HepG2 (cell line): ENCODE results near the gene BABAM1. TPM values are rescaled to one million over a fixed set of nuclear protein-coding genes. Genes with fewer than 3 reads are reported as not detected.

Experiments
- EEA1 ChIP-seq: sonication (generic); formaldehyde crosslinking; IDR thresholded peaks from 2 replicates; pipeline ENCODE4 v1.5.1; 2020; ENCODE audit warnings: mild to moderate bottlenecking, missing genetic modification reagents, borderline replicate concordance
- KIAA2018 ChIP-seq: sonication (generic); formaldehyde crosslinking; IDR thresholded peaks from 2 replicates; pipeline ENCODE4 v1.5.0; 2020; ENCODE audit warnings: mild to moderate bottlenecking, missing genetic modification reagents, borderline replicate concordance
- KMT2A ChIP-seq: sonication (generic); formaldehyde crosslinking; IDR thresholded peaks from 2 replicates; pipeline ENCODE4 v1.4.0; 2020; ENCODE audit warnings: missing genetic modification reagents
- NCOA1 ChIP-seq: sonication (generic); formaldehyde crosslinking; IDR thresholded peaks from 2 replicates; pipeline ENCODE4 v1.9.0; 2021; ENCODE audit warnings: missing genetic modification reagents
- PTBP1 ChIP-seq: fragments of 200-400 bp; formaldehyde crosslinking; IDR thresholded peaks from 2 replicates; pipeline ENCODE4 v1.6.1; 2018; ENCODE audit warnings: low read length, low read depth; ENCODE audit not compliant: poor library complexity, severe bottlenecking
- SCMH1 ChIP-seq: sonication (generic); formaldehyde crosslinking; IDR thresholded peaks from 2 replicates; pipeline ENCODE4 v1.9.0; 2021; ENCODE audit warnings: missing genetic modification reagents, mild to moderate bottlenecking, borderline replicate concordance
- SMAD3 ChIP-seq: sonication (generic); formaldehyde crosslinking; IDR thresholded peaks from 2 replicates; pipeline ENCODE4 v1.4.0; 2020; ENCODE audit warnings: missing genetic modification reagents
- SMARCC2 ChIP-seq: fragments of 450-650 bp; IDR thresholded peaks from 2 replicates; pipeline ENCODE4 v1.6.1; 2017; ENCODE audit warnings: antibody characterized with exemption, mild to moderate bottlenecking
- U2AF1 ChIP-seq: fragments of 200-400 bp; formaldehyde crosslinking; optimal IDR thresholded peaks from 2 replicates; pipeline ENCODE3; 2017; ENCODE audit warnings: mild to moderate bottlenecking, low read depth, low read length
- ZEB1 ChIP-seq: IDR thresholded peaks from 2 replicates; pipeline ENCODE4 v1.6.1; 2012; ENCODE audit warnings: mild to moderate bottlenecking, low read depth, inconsistent platforms; ENCODE audit not compliant: insufficient replicate concordance
- ZNF180 ChIP-seq: sonication (generic); formaldehyde crosslinking; IDR thresholded peaks from 2 replicates; pipeline ENCODE4 v1.4.0; 2020; ENCODE audit warnings: low read depth, missing genetic modification reagents, borderline replicate concordance
- ZNF660 ChIP-seq: sonication (generic); formaldehyde crosslinking; IDR thresholded peaks from 2 replicates; pipeline ENCODE4 v1.5.1; 2020; ENCODE audit warnings: mild to moderate bottlenecking, low read depth, missing genetic modification reagents, borderline replicate concordance
- ZNF772 ChIP-seq: sonication (generic); formaldehyde crosslinking; IDR thresholded peaks from 2 replicates; pipeline ENCODE4 v1.5.0; 2020; ENCODE audit warnings: mild to moderate bottlenecking, missing genetic modification reagents
- ZNF879 ChIP-seq: sonication (generic); formaldehyde crosslinking; IDR thresholded peaks from 2 replicates; pipeline ENCODE4 v1.8.1; 2023; ENCODE audit warnings: missing genetic modification reagents
- polyA plus RNA-seq, 8 experiments: library from polyadenylated mRNA; depleted of rRNA in 3 of 8; stranded (reverse) in 7 of 8; unstranded in 1 of 8; fragments of >200 nt; fragmentation: Illumina TruSeq in 4 of 8; extraction: Trizol in 4 of 8; gene quantifications; 2 replicates each; pipeline versions ENCODE4 v1.2.1 to v1.2.3, GENCODE V29; 2011 to 2016; ENCODE audit warnings: low read depth in 4 of 8, missing spikeins in 1 of 8, mixed read lengths in 1 of 8; ENCODE audit not compliant: insufficient read depth in 1 of 8
- total RNA-seq, 5 experiments: library from RNA; depleted of rRNA; stranded (reverse); fragments of >200 nt; fragmentation: Illumina TruSeq; extraction: Trizol; gene quantifications; 2 replicates each; pipeline ENCODE4 v1.2.3, GENCODE V29; 2016; ENCODE audit warnings: low read depth in 1 of 5
- TF ChIP-seq, protein P1 (sequence below): sonication (generic); formaldehyde crosslinking; IDR thresholded peaks from 2 replicates; pipeline ENCODE4 v1.4.0; 2020; ENCODE audit warnings: missing genetic modification reagents
- TF ChIP-seq, protein P2 (sequence below), 2 experiments: IDR thresholded peaks; 2 replicates each; pipeline ENCODE4 v1.6.1; 2011 to 2012; ENCODE audit warnings: low read length in 2 of 2, borderline replicate concordance in 1 of 2, low read depth in 1 of 2, mild to moderate bottlenecking in 1 of 2, moderate library complexity in 1 of 2

The BABAM1 gene
- total and polyA plus RNA-seq, 2 of the 13 experiments (the other 11 are each of a cell fraction or from before 2014, with no cell fraction given), result 70.0 to 82.0 TPM

DNA sequence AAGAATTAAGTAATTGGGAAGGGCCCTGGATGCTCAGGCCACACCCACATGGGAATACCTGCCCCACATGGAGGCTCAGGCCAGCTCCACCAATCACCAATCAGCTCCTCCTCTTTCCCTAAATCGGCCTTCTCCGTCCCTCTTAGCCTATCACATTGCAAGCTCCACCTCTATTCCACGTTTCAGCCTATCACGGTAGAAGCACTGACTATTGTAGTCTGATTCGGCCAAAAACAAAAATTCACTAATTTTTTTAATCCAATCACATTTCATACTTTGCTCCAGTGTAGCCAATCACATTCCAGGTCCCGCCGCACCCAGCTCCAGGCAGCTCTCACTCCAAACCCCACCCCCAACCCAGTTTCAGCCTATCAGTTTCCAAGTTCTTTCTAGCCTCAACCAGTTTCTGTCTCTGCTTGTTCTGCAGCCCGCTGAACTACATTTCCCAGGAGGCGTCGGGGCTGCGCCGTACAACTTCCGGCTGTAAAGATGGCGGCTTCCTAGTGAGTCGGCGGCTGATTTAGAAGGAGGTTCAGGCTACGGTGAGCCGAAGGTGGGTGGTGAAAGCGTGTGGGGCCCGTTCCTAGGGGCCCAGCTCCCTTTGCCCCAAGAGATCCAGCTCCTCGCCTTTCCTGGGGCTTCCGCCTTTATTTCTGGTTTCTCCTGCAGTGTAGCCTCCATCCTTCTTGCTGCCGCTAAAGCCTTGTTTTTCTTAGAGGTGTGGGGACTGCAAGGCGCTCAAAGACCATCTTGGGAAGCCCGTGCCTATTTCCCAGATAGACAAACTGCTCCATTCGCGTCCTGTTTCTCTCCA is at the start of gene BABAM1 (continued):
- TF ChIP-seq KIAA2018 (no peak), ZNF660 (CRISPR knock-in tag) (no peak), SMARCC2 (no peak), NCOA1 (CRISPR knock-in tag) (no peak), U2AF1 (no peak), EEA1 (no peak), ZNF772 (CRISPR knock-in tag) (no peak), KMT2A (CRISPR knock-in tag) (peak; percentile 56; the same call in 1 of the 2 replicates), ZNF180 (CRISPR knock-in tag) (no peak), SCMH1 (no peak), SMAD3 (CRISPR knock-in tag) (no peak), ZNF879 (CRISPR knock-in tag) (no peak), ZEB1 (no peak), PTBP1 (no peak)
- TF ChIP-seq, protein P1, sequence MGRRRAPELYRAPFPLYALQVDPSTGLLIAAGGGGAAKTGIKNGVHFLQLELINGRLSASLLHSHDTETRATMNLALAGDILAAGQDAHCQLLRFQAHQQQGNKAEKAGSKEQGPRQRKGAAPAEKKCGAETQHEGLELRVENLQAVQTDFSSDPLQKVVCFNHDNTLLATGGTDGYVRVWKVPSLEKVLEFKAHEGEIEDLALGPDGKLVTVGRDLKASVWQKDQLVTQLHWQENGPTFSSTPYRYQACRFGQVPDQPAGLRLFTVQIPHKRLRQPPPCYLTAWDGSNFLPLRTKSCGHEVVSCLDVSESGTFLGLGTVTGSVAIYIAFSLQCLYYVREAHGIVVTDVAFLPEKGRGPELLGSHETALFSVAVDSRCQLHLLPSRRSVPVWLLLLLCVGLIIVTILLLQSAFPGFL (CRISPR knock-in tag), result no peak
- TF ChIP-seq, protein P2, sequence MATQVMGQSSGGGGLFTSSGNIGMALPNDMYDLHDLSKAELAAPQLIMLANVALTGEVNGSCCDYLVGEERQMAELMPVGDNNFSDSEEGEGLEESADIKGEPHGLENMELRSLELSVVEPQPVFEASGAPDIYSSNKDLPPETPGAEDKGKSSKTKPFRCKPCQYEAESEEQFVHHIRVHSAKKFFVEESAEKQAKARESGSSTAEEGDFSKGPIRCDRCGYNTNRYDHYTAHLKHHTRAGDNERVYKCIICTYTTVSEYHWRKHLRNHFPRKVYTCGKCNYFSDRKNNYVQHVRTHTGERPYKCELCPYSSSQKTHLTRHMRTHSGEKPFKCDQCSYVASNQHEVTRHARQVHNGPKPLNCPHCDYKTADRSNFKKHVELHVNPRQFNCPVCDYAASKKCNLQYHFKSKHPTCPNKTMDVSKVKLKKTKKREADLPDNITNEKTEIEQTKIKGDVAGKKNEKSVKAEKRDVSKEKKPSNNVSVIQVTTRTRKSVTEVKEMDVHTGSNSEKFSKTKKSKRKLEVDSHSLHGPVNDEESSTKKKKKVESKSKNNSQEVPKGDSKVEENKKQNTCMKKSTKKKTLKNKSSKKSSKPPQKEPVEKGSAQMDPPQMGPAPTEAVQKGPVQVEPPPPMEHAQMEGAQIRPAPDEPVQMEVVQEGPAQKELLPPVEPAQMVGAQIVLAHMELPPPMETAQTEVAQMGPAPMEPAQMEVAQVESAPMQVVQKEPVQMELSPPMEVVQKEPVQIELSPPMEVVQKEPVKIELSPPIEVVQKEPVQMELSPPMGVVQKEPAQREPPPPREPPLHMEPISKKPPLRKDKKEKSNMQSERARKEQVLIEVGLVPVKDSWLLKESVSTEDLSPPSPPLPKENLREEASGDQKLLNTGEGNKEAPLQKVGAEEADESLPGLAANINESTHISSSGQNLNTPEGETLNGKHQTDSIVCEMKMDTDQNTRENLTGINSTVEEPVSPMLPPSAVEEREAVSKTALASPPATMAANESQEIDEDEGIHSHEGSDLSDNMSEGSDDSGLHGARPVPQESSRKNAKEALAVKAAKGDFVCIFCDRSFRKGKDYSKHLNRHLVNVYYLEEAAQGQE (IDR thresholded peaks at IDR 0.05; ENCODE audit: borderline replicate concordance in 1 of 2, low read depth in 1 of 2, low read length in 2 of 2), result peak in 1 of 2 experiments; percentile 48; a peak in 1 of 4 replicates
